Mucosa of rectum (tissue), 2 donors: Measurements from ENCODE around the gene CLCA4.

Source experiments
- H3K27ac ChIP-seq, 2 donors: one replicate each; pipeline ENCODE4 v1.7.0; 2013; ENCODE audit warnings: inconsistent platforms in 2 of 2, low read depth in 2 of 2, low read length in 2 of 2
- H3K27me3 ChIP-seq, 2 donors: one replicate each; pipeline ENCODE4 v1.7.0; 2013; ENCODE audit warnings: low read length in 2 of 2; ENCODE audit not compliant: control insufficient read depth in 2 of 2, insufficient read depth in 2 of 2
- H3K36me3 ChIP-seq, 2 donors: one replicate each; pipeline ENCODE4 v1.7.0; 2013; ENCODE audit warnings: low read length in 2 of 2; ENCODE audit not compliant: control insufficient read depth in 2 of 2, insufficient read depth in 2 of 2
- H3K4me1 ChIP-seq, 2 donors: one replicate each; pipeline ENCODE4 v1.7.0; 2013; ENCODE audit warnings: low read length in 2 of 2, mild to moderate bottlenecking in 1 of 2; ENCODE audit not compliant: control insufficient read depth in 2 of 2, insufficient read depth in 2 of 2
- H3K4me3 ChIP-seq, 2 donors: one replicate each; pipeline ENCODE4 v1.7.0; 2013; ENCODE audit warnings: low read length in 2 of 2
- H3K9ac ChIP-seq, 2 donors: one replicate each; pipeline ENCODE4 v1.7.0; 2013; ENCODE audit warnings: low read length in 2 of 2, low read depth in 1 of 2, mild to moderate bottlenecking in 1 of 2
- H3K9me3 ChIP-seq, 2 donors: one replicate each; pipeline ENCODE4 v1.7.0; 2013; ENCODE audit warnings: low read length in 2 of 2; ENCODE audit not compliant: control insufficient read depth in 2 of 2
- donor health status: healthy.
- donor health status: Normal muscosa, but diverticular disease.

CLCA4 gene

GRCh38 chr1:86563849-86564248 is 17.0 kb downstream of the CLCA4 start:
- Histone ChIP-seq H3K36me3 (no peaks in the 10 kb centered on the region), H3K9ac (no peak overlapping the region), H3K4me3 (no peak overlapping the region), H3K27ac (no peak overlapping the region), H3K27me3 (no peaks in the 10 kb centered on the region), H3K9me3 (no peaks in the 10 kb centered on the region), H3K4me1 (no peaks in the 10 kb centered on the region)

GRCh38 chr1:86567341-86567740 is 20.5 kb downstream of the CLCA4 start:
- Histone ChIP-seq H3K4me3 (no peak overlapping the region), H3K9ac (no peak overlapping the region), H3K27me3 (no peaks in the 10 kb centered on the region), H3K9me3 (no peaks in the 10 kb centered on the region), H3K36me3 (no peaks in the 10 kb centered on the region), H3K4me1 (no peaks in the 10 kb centered on the region), H3K27ac (no peak overlapping the region)

GRCh38 chr1:86567878-86568277 is 21.0 kb downstream of the CLCA4 start:
- Histone ChIP-seq H3K27ac (no peak overlapping the region), H3K9me3 (no peaks in the 10 kb centered on the region), H3K27me3 (no peaks in the 10 kb centered on the region), H3K36me3 (no peaks in the 10 kb centered on the region), H3K9ac (no peak overlapping the region), H3K4me3 (no peak overlapping the region), H3K4me1 (no peaks in the 10 kb centered on the region)

GRCh38 chr1:86573763-86574484 is 27.0 kb downstream of the CLCA4 start:
- no peak overlapping the region for H3K9ac ChIP-seq
- no peak overlapping the region for H3K4me3 ChIP-seq
- H3K27ac ChIP-seq = no peak overlapping the region
- no peaks in the 10 kb centered on the region for H3K27me3 ChIP-seq
- no peaks in the 10 kb centered on the region for H3K36me3 ChIP-seq
- no peaks in the 10 kb centered on the region for H3K4me1 ChIP-seq
- no peaks in the 10 kb centered on the region for H3K9me3 ChIP-seq

- H3K27ac ChIP-seq = no peak overlapping the region
- H3K4me1 ChIP-seq = peaks cover 0 to 9% of the 10 kb centered on the region in 2 donors
- H3K27me3 ChIP-seq = no peaks in the 10 kb centered on the region
- no peaks in the 10 kb centered on the region for H3K9me3 ChIP-seq
- H3K9ac ChIP-seq = no peak overlapping the region
- no peak overlapping the region for H3K4me3 ChIP-seq
- no peaks in the 10 kb centered on the region for H3K36me3 ChIP-seq
Observed at GRCh38 chr1:86581231-86581630, 34.4 kb downstream of the CLCA4 start.

- no peaks in the 10 kb centered on the region for H3K36me3 ChIP-seq
- H3K9me3 ChIP-seq = no peaks in the 10 kb centered on the region
- no peaks in the 10 kb centered on the region for H3K27me3 ChIP-seq
- H3K4me3 ChIP-seq = no peak overlapping the region
- no peak overlapping the region for H3K9ac ChIP-seq
- H3K4me1 ChIP-seq = peaks cover 0 to 9% of the 10 kb centered on the region in 2 donors
- H3K27ac ChIP-seq = no peak overlapping the region
Observed at GRCh38 chr1:86582161-86582560, 35.3 kb downstream of the CLCA4 start.

- H3K27ac ChIP-seq = no peak overlapping the region
- no peaks in the 10 kb centered on the region for H3K36me3 ChIP-seq
- no peaks in the 10 kb centered on the region for H3K27me3 ChIP-seq
- no peak overlapping the region for H3K9ac ChIP-seq
- H3K9me3 ChIP-seq = no peaks in the 10 kb centered on the region
- peaks cover 0 to 9% of the 10 kb centered on the region in 2 donors for H3K4me1 ChIP-seq
- H3K4me3 ChIP-seq = no peak overlapping the region
Observed at GRCh38 chr1:86583032-86583431, 36.2 kb downstream of the CLCA4 start.

GRCh38 chr1:86583593-86583992 is 36.7 kb downstream of the CLCA4 start:
- H3K36me3 ChIP-seq = no peaks in the 10 kb centered on the region
- H3K27ac ChIP-seq = no peak overlapping the region
- H3K4me1 ChIP-seq = peaks cover 0 to 9% of the 10 kb centered on the region in 2 donors
- H3K4me3 ChIP-seq = no peak overlapping the region
- no peaks in the 10 kb centered on the region for H3K27me3 ChIP-seq
- H3K9ac ChIP-seq = no peak overlapping the region
- no peaks in the 10 kb centered on the region for H3K9me3 ChIP-seq

- Histone ChIP-seq H3K36me3 (no peaks in the 10 kb centered on the region), H3K9me3 (peaks cover 0 to 6% of the 10 kb centered on the region in 2 donors), H3K4me1 (no peaks in the 10 kb centered on the region), H3K9ac (no peak overlapping the region), H3K4me3 (no peak overlapping the region), H3K27me3 (no peaks in the 10 kb centered on the region), H3K27ac (no peak overlapping the region)
Observed at GRCh38 chr1:86594284-86594770, 47.4 kb downstream of the CLCA4 start.

- Histone ChIP-seq H3K36me3 (no peaks in the 10 kb centered on the region), H3K9me3 (peaks cover 0 to 6% of the 10 kb centered on the region in 2 donors), H3K27me3 (no peaks in the 10 kb centered on the region), H3K9ac (no peak overlapping the region), H3K4me1 (no peaks in the 10 kb centered on the region), H3K4me3 (no peak overlapping the region), H3K27ac (no peak overlapping the region)
Observed at GRCh38 chr1:86596224-86596623, 49.3 kb downstream of the CLCA4 start.
